ENCODE results near the gene UIMC1. TPM values are rescaled to one million over a fixed set of nuclear protein-coding genes. Genes with fewer than 3 reads are reported as not detected.

UIMC1 gene
- total and polyA plus RNA-seq, 2 of the 13 experiments (the other 11 are each of a cell fraction or from before 2014, with no cell fraction given) = 18.9 to 32.7 TPM

DNA sequence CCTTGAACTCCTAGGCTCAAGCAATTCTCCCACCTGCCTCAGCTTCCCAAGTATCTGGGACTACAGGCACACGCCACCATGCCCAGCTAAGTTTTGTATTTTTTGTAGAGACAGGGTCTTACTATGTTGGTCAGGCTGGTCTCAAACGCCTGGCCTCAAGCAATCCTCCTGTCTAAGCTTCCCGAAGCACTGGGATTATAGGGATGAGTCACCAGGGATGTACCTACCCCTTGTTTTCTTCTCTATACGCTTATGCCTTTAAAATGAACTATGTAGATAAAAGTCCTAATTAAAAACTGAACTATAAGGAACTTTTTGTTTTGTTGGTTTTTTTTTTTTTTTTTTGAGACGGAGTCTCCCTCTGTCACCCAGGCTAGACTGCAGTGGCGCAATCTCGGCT lies 25.8 kb downstream of the UIMC1 start (continued):
- TF ChIP-seq, protein P1, sequence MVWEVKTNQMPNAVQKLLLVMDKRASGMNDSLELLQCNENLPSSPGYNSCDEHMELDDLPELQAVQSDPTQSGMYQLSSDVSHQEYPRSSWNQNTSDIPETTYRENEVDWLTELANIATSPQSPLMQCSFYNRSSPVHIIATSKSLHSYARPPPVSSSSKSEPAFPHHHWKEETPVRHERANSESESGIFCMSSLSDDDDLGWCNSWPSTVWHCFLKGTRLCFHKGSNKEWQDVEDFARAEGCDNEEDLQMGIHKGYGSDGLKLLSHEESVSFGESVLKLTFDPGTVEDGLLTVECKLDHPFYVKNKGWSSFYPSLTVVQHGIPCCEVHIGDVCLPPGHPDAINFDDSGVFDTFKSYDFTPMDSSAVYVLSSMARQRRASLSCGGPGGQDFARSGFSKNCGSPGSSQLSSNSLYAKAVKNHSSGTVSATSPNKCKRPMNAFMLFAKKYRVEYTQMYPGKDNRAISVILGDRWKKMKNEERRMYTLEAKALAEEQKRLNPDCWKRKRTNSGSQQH (CRISPR knock-in tag; IDR thresholded peaks at IDR 0.05; ENCODE audit: low read depth) = no peak
- TF ChIP-seq ERF (CRISPR knock-in tag; IDR thresholded peaks at IDR 0.05) (no peak), SNRNP70 (IDR thresholded peaks at IDR 0.05; ENCODE audit: low read depth, low read length) (no peak), SPEN (CRISPR knock-in tag; IDR thresholded peaks at IDR 0.05; ENCODE audit: low read depth) (no peak)

DNA sequence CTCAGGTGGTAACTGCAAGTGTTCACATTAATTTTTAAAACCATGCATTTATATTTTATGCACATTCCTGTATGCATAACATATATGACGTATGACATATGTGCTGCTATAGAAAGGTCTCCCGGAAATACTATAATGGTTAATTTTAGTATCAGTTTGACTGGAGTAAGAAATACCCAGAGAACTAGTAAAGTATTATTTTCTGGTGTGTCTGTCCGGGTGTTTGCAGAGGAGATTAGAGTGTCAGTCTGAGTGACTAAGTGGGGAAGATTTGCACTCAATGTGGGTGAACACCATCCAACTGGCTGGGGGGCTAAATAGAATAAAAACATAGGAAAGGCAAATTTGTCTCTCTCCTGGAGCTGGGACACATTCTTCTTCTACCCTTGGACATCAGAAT lies 26.9 kb downstream of the UIMC1 start:
- Histone ChIP-seq H3K9ac (ENCODE audit: insufficient read depth, low read depth, low read length) (no peak overlapping the region), H3K79me2 (ENCODE audit: insufficient read depth, low read length) (peaks cover 11% of the 10 kb centered on the region), H3K4me1 (ENCODE audit: insufficient read depth, low read length) (no peaks in the 10 kb centered on the region), H3K27ac (ENCODE audit: extremely low read length, insufficient read depth, low read length) (no peak overlapping the region), H4K20me1 (ENCODE audit: insufficient read depth, low read length) (no peaks in the 10 kb centered on the region; the same call in 1 of the 2 replicates), H3K4me3 (replicated peaks in 1 of 3; ENCODE audit: insufficient read depth in 1 of 3, low read depth in 2 of 3, low read length in 3 of 3) (no peak overlapping the region), H3K4me2 (ENCODE audit: low read depth, low read length) (no peak overlapping the region), H3K9me3 (ENCODE audit: low read length) (no peaks in the 10 kb centered on the region), H3K27me3 (ENCODE audit: control insufficient read depth in 1 of 2, insufficient read depth in 2 of 2, low read length in 2 of 2) (no peaks in the 10 kb centered on the region), H3K36me3 (replicated peaks in 1 of 2; ENCODE audit: control insufficient read depth in 1 of 2, insufficient read depth in 2 of 2, low read length in 2 of 2) (peaks cover 9 to 47% of the 10 kb centered on the region in 2 experiments), H2AFZ (ENCODE audit: low read length) (no peak overlapping the region)
- WGBS (ENCODE audit: low lambda C conversion rate) = 96% methylated on average over 3 of the region's 3 CpGs
- in situ Hi-C loops (cut with HindIII; ENCODE audit: extremely low pct_ligation_motif_present, low pct_unique_long_range_greater_than_20kb) = no loop called here
- ATAC-seq (no peak), DNase-seq (ENCODE audit: low spot score) (no peak), FAIRE-seq (no peak)
- POLR2A ChIA-PET = no interaction called here
- intact Hi-C loops (cut with micrococcal nuclease; ENCODE audit: unreplicated experiment) = no loop called here
- CTCF ChIA-PET (ENCODE audit: low intra/inter-chr PET ratio, low total read pairs) = no interaction called here
- TSS peak; percentile 41 for BruUV-seq (replicated peaks)
- TF ChIP-seq TSC22D2 (CRISPR knock-in tag; IDR thresholded peaks at IDR 0.05; ENCODE audit: borderline replicate concordance) (no peak), MAFG (CRISPR knock-in tag; IDR thresholded peaks at IDR 0.05) (no peak), PCBP1 (IDR thresholded peaks at IDR 0.05; ENCODE audit: borderline replicate concordance, low read depth, low read length) (no peak), HOXD1 (CRISPR knock-in tag; IDR thresholded peaks at IDR 0.05) (no peak), SAFB2 (CRISPR knock-in tag; IDR thresholded peaks at IDR 0.05; ENCODE audit: borderline replicate concordance, low read depth) (no peak), HDAC2 (CRISPR knock-in tag; IDR thresholded peaks at IDR 0.05) (no peak), ZNF746 (CRISPR knock-in tag; IDR thresholded peaks at IDR 0.05) (no peak), U2AF1 (optimal IDR thresholded peaks at IDR 0.05; ENCODE audit: low read depth, low read length) (no peak), SMARCC2 (IDR thresholded peaks at IDR 0.05) (no peak), STAG1 (CRISPR knock-in tag; IDR thresholded peaks at IDR 0.05) (no peak)
- TF ChIP-seq, protein P2, sequence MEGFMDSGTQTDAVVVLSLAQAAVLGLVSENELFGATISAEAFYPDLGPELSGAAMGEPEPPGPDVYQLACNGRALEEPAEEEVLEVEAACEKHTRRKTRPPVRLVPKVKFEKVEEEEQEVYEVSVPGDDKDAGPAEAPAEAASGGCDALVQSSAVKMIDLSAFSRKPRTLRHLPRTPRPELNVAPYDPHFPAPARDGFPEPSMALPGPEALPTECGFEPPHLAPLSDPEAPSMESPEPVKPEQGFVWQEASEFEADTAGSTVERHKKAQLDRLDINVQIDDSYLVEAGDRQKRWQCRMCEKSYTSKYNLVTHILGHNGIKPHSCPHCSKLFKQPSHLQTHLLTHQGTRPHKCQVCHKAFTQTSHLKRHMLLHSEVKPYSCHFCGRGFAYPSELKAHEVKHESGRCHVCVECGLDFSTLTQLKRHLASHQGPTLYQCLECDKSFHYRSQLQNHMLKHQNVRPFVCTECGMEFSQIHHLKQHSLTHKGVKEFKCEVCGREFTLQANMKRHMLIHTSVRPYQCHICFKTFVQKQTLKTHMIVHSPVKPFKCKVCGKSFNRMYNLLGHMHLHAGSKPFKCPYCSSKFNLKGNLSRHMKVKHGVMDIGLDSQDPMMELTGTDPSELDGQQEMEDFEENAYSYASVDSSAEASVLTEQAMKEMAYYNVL (CRISPR knock-in tag; IDR thresholded peaks at IDR 0.05; ENCODE audit: borderline replicate concordance) = no peak
- TF ChIP-seq, protein P3, sequence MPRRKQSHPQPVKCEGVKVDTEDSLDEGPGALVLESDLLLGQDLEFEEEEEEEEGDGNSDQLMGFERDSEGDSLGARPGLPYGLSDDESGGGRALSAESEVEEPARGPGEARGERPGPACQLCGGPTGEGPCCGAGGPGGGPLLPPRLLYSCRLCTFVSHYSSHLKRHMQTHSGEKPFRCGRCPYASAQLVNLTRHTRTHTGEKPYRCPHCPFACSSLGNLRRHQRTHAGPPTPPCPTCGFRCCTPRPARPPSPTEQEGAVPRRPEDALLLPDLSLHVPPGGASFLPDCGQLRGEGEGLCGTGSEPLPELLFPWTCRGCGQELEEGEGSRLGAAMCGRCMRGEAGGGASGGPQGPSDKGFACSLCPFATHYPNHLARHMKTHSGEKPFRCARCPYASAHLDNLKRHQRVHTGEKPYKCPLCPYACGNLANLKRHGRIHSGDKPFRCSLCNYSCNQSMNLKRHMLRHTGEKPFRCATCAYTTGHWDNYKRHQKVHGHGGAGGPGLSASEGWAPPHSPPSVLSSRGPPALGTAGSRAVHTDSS (CRISPR knock-in tag; conservative IDR thresholded peaks at IDR 0.05) = no peak
- TF ChIP-seq, protein P4, sequence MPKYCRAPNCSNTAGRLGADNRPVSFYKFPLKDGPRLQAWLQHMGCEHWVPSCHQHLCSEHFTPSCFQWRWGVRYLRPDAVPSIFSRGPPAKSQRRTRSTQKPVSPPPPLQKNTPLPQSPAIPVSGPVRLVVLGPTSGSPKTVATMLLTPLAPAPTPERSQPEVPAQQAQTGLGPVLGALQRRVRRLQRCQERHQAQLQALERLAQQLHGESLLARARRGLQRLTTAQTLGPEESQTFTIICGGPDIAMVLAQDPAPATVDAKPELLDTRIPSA (CRISPR knock-in tag; IDR thresholded peaks at IDR 0.05; ENCODE audit: borderline replicate concordance) = no peak
